ENCODE results near the gene LPP. TPM values are rescaled to one million over a fixed set of nuclear protein-coding genes. Genes with fewer than 3 reads are reported as not detected.

LPP gene
- total RNA-seq, 1 experiment from 2014 or later = 54.0 TPM

DNA sequence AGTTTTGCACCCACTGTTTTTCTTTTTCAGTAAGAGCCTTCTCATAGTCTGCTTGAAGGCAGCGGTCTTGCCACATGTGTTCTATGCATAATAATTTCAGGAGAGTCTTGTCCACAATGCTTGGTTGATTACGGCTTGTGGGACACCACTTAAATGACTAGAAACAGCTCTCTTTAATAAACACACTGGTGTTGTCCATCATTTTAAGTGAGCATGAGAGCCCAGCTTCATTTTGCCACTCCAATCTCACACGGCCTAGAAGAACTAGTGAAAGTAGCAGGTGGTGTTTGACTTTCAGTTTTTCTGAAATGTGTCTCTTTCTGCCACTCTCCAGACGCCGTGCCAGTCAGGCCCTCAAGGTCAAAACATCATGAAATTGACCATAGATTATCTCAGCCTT, 292.1 kb downstream of the LPP start:
- RAD21 ChIA-PET (ENCODE audit: low non-redundant PET in 1 of 2, low total read pairs in 2 of 2, uncharacterized antibody in 2 of 2, unreplicated experiment in 2 of 2) = no interaction called here
- DNase-seq (ENCODE audit: low read depth, low spot score) = no peak
- no peak overlapping the region for H3K4me2 ChIP-seq (ENCODE audit: low read length)
- TF ChIP-seq ZFX (IDR thresholded peaks at IDR 0.05) (no peak), POLR2A (IDR thresholded peaks at IDR 0.05; ENCODE audit: borderline replicate concordance, extremely low read depth, insufficient read depth, insufficient read length) (no peak), POLR2AphosphoS5 (IDR thresholded peaks at IDR 0.05; ENCODE audit: low read depth, low read length) (no peak), YY1 (IDR thresholded peaks at IDR 0.05; ENCODE audit: extremely low read depth, insufficient replicate concordance, low read depth, low read length) (no peak), JUND (IDR thresholded peaks at IDR 0.05) (no peak), EGR1 (IDR thresholded peaks at IDR 0.05; ENCODE audit: low read depth) (no peak)
- TF ChIP-seq, protein P1, sequence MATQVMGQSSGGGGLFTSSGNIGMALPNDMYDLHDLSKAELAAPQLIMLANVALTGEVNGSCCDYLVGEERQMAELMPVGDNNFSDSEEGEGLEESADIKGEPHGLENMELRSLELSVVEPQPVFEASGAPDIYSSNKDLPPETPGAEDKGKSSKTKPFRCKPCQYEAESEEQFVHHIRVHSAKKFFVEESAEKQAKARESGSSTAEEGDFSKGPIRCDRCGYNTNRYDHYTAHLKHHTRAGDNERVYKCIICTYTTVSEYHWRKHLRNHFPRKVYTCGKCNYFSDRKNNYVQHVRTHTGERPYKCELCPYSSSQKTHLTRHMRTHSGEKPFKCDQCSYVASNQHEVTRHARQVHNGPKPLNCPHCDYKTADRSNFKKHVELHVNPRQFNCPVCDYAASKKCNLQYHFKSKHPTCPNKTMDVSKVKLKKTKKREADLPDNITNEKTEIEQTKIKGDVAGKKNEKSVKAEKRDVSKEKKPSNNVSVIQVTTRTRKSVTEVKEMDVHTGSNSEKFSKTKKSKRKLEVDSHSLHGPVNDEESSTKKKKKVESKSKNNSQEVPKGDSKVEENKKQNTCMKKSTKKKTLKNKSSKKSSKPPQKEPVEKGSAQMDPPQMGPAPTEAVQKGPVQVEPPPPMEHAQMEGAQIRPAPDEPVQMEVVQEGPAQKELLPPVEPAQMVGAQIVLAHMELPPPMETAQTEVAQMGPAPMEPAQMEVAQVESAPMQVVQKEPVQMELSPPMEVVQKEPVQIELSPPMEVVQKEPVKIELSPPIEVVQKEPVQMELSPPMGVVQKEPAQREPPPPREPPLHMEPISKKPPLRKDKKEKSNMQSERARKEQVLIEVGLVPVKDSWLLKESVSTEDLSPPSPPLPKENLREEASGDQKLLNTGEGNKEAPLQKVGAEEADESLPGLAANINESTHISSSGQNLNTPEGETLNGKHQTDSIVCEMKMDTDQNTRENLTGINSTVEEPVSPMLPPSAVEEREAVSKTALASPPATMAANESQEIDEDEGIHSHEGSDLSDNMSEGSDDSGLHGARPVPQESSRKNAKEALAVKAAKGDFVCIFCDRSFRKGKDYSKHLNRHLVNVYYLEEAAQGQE (IDR thresholded peaks at IDR 0.05; ENCODE audit: low read depth) = no peak
- H3K4me1 ChIP-seq (ENCODE audit: control insufficient read depth in 1 of 2, insufficient read depth in 2 of 2, low read length in 2 of 2) = no peaks in the 10 kb centered on the region
- intact Hi-C loops (cut with micrococcal nuclease) = no loop called here
- no peak overlapping the region for H2AFZ ChIP-seq (ENCODE audit: low read depth, low read length, poor library complexity, severe bottlenecking)
- CTCF ChIA-PET = no interaction called here
- H4K20me1 ChIP-seq (ENCODE audit: insufficient read depth) = no peaks in the 10 kb centered on the region
- no TSS peak for BruUV-seq (replicated peaks)
- H3K9ac ChIP-seq (ENCODE audit: low read length) = no peak overlapping the region
- H3K9me3 ChIP-seq (ENCODE audit: control insufficient read depth in 1 of 2, insufficient read depth in 1 of 2, low read depth in 1 of 2, low read length in 2 of 2) = no peaks in the 10 kb centered on the region
- POLR2A ChIA-PET = no interaction called here
- no peaks in the 10 kb centered on the region for H3K9me2 ChIP-seq (ENCODE audit: insufficient read depth)
- H3K79me2 ChIP-seq (ENCODE audit: insufficient read depth, low read length) = no peaks in the 10 kb centered on the region
- H3K4me3 ChIP-seq (replicated peaks in 1 of 2; ENCODE audit: low read depth in 1 of 2, low read length in 2 of 2) = no peak overlapping the region
- H3K27ac ChIP-seq (ENCODE audit: low read depth, low read length) = no peak overlapping the region
- no peaks in the 10 kb centered on the region for H3K36me3 ChIP-seq (ENCODE audit: control insufficient read depth in 1 of 2, insufficient read depth in 2 of 2, low read length in 2 of 2)
- ATAC-seq = no peak
- no peaks in the 10 kb centered on the region for H3K27me3 ChIP-seq (ENCODE audit: insufficient read depth, low read length)

GRCh38 chr3:188446766-188447165, 292.8 kb downstream of the LPP start:
- POLR2A ChIA-PET = no interaction called here

More at GRCh38 chr3:188446766-188447165, 292.8 kb downstream of the LPP start:
- H3K9me2 ChIP-seq (ENCODE audit: insufficient read depth) = no peaks in the 10 kb centered on the region
- H3K79me2 ChIP-seq (ENCODE audit: insufficient read depth, low read length) = no peaks in the 10 kb centered on the region
- H3K9ac ChIP-seq (ENCODE audit: low read length) = no peak overlapping the region
- TF ChIP-seq ZFX (IDR thresholded peaks at IDR 0.05) (no peak), ZNF274 (IDR thresholded peaks at IDR 0.05; ENCODE audit: low read depth, low read length) (no peak), ELF1 (IDR thresholded peaks at IDR 0.05; ENCODE audit: borderline replicate concordance, low read depth) (no peak), CBX3 (IDR thresholded peaks at IDR 0.05; ENCODE audit: low read depth) (no peak), CEBPB (IDR thresholded peaks at IDR 0.05; ENCODE audit: low read depth) (no peak), JUND (IDR thresholded peaks at IDR 0.05) (no peak), SRF (IDR thresholded peaks at IDR 0.05; ENCODE audit: low read depth) (no peak), SP1 (IDR thresholded peaks at IDR 0.05; ENCODE audit: low read depth) (no peak), EZH2 (IDR thresholded peaks at IDR 0.05) (no peak), TCF7L2 (IDR thresholded peaks at IDR 0.05; ENCODE audit: borderline replicate concordance, extremely low read depth, insufficient read depth, insufficient read length) (no peak)
- TF ChIP-seq, protein P1 (IDR thresholded peaks at IDR 0.05; ENCODE audit: low read depth) = no peak
- TF ChIP-seq, protein P2, sequence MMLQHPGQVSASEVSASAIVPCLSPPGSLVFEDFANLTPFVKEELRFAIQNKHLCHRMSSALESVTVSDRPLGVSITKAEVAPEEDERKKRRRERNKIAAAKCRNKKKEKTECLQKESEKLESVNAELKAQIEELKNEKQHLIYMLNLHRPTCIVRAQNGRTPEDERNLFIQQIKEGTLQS (IDR thresholded peaks at IDR 0.05) = no peak
- H3K27ac ChIP-seq (ENCODE audit: low read depth, low read length) = no peak overlapping the region
- H3K4me2 ChIP-seq (ENCODE audit: low read length) = no peak overlapping the region
- no peak overlapping the region for H3K4me3 ChIP-seq (replicated peaks in 1 of 2; ENCODE audit: low read depth in 1 of 2, low read length in 2 of 2)
- no TSS peak for BruUV-seq (replicated peaks)
- no peaks in the 10 kb centered on the region for H4K20me1 ChIP-seq (ENCODE audit: insufficient read depth)
- intact Hi-C loops (cut with micrococcal nuclease) = no loop called here
- DNase-seq (ENCODE audit: low read depth, low spot score) (no peak), ATAC-seq (no peak)
- no peaks in the 10 kb centered on the region for H3K36me3 ChIP-seq (ENCODE audit: control insufficient read depth in 1 of 2, insufficient read depth in 2 of 2, low read length in 2 of 2)
- ChIA-PET CTCF (no interaction called here), RAD21 (ENCODE audit: low non-redundant PET in 1 of 2, low total read pairs in 2 of 2, uncharacterized antibody in 2 of 2, unreplicated experiment in 2 of 2) (no interaction called here)
- no peaks in the 10 kb centered on the region for H3K9me3 ChIP-seq (ENCODE audit: control insufficient read depth in 1 of 2, insufficient read depth in 1 of 2, low read depth in 1 of 2, low read length in 2 of 2)
- H3K4me1 ChIP-seq (ENCODE audit: control insufficient read depth in 1 of 2, insufficient read depth in 2 of 2, low read length in 2 of 2) = no peaks in the 10 kb centered on the region
- no peak overlapping the region for H2AFZ ChIP-seq (ENCODE audit: low read depth, low read length, poor library complexity, severe bottlenecking)
- H3K27me3 ChIP-seq (ENCODE audit: insufficient read depth, low read length) = no peaks in the 10 kb centered on the region
